Body of pancreas (tissue), 4 donors: Measurements from ENCODE around the gene CCN5. TPM values are rescaled to one million over a fixed set of nuclear protein-coding genes. Genes with fewer than 3 reads are reported as not detected.

Source experiments
- ATAC-seq: fragments of 150-250 bp; one replicate; pipeline ENCODE4 v1.9.1; 2016
- DNase-seq, 4 donors: peaks; one replicate each; pipeline ENCODE4 v3.0.0-alpha.2; 2019
- H3K27ac ChIP-seq, 4 donors: fragments of 200-600 bp; sonication (generic); 1 replicate in 3 of 4; 2 replicates in 1 of 4; pipeline versions ENCODE4 v1.5.1 to v1.6.1; 2016 to 2019; ENCODE audit warnings: mild to moderate bottlenecking in 1 of 4, mixed read lengths in 1 of 4, moderate library complexity in 1 of 4
- H3K27me3 ChIP-seq, 2 donors: fragments of 200-600 bp; sonication (generic); one replicate each; pipeline ENCODE4 v1.6.0; 2016; ENCODE audit warnings: mild to moderate bottlenecking in 1 of 2
- H3K36me3 ChIP-seq, 2 donors: fragments of 200-600 bp; sonication (generic); replicated peaks in 1 of 2; 2 replicates each; pipeline ENCODE4 v1.5.1; 2016; ENCODE audit warnings: low read depth in 2 of 2; ENCODE audit not compliant: insufficient read depth in 1 of 2
- H3K4me1 ChIP-seq: fragments of 200-600 bp; sonication (generic); one replicate; pipeline ENCODE4 v1.6.0; 2016
- H3K4me3 ChIP-seq, 2 donors: fragments of 200-600 bp; sonication (generic); 1 replicate in 1 of 2; 2 replicates in 1 of 2; pipeline ENCODE4 v1.5.1; 2016 to 2019
- H3K9me3 ChIP-seq, 3 donors: fragments of 200-600 bp; sonication (generic); 1 replicate in 2 of 3; 2 replicates in 1 of 3; pipeline ENCODE4 v1.5.1; 2016
- CTCF ChIP-seq, 7 experiments: fragments of 450-650 bp in 4 of 7; fragments of 200-600 bp in 3 of 7; sonication (generic) in 3 of 7; IDR thresholded peaks; one replicate each; pipeline ENCODE4 v1.5.1; 2016 to 2019; ENCODE audit warnings: antibody characterized with exemption in 7 of 7
- POLR2A ChIP-seq, 3 donors: fragments of 450-650 bp; IDR thresholded peaks; one replicate each; pipeline ENCODE4 v1.6.1; 2016; ENCODE audit warnings: antibody characterized with exemption in 3 of 3, mild to moderate bottlenecking in 2 of 3
- WGBS, 2 donors: methylation state at CpG; one replicate each; pipeline ENCODE4 v1.1.5; 2017; 5-methylcytosine and 5-hydroxymethylcytosine counted together
- intact Hi-C: fragments of 100-400 bp; cut with DNase I; formaldehyde crosslinking; loops from one replicate; pipeline ENCODE4 v1.15.1; 2023
- total RNA-seq, 2 donors: library from RNA; depleted of rRNA; stranded (reverse); fragments of >200 nt; gene quantifications; one replicate each; pipeline ENCODE4 v1.1.0, GENCODE V29; 2016

Gene CCN5
- total RNA-seq, 2 donors from 2014 or later: 7.9 to 18.2 TPM

GRCh38 chr20:44746367-44747165 lies 31.4 kb downstream of the CCN5 start:
- H3K27me3 ChIP-seq: no peaks in the 10 kb centered on the region

DNA sequence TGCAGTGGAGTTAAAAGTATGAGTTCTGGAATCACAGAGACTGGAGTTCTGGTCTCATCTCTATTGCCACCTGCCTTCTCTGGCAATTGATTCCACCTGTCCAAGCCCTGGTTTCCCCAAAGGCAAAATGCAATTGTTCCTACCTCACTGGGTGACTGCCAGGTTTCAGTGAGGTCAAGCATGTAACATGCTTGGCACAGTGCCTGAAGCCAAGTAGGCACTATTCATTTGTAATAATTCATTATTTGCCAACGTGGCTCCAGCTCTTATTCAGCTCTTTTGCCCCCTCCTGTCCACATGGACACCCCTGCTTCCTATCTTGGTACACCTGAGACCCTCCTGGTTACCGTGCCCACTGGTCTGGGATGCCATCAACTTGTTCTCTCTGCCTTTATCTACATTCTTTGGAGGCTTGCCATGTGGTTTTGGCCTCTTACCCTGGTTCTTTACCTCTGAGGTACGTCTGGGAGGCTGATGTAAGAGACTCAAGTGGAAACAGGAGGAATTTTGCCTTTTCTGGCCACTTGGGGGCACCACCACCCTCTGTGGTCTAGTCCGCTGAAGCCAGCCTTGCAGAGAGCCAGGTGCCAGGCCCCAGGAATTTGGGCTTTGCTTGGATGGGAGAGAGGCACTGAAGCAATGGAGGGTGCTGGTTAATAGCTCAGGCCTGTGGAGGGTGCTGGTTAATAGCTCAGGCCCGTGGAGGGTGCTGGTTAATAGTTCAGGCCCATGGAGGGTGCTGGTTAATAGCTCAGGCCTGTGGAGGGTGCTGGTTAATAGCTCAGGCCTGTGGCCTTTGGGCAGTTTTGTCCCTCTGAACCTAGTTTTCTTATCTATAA lies 32.2 kb downstream of the CCN5 start:
- TF ChIP-seq CTCF (IDR thresholded peaks at IDR 0.05): peak; percentile 53 to 70 (median 64)
- no peak for TF ChIP-seq POLR2A (IDR thresholded peaks at IDR 0.05)
- peak; percentile 74 for ATAC-seq
- Histone ChIP-seq H3K27ac (peak overlapping the region; percentile 41 to 75 (median 58)), H3K36me3 (no peaks in the 10 kb centered on the region), H3K9me3 (no peaks in the 10 kb centered on the region), H3K27me3 (no peaks in the 10 kb centered on the region), H3K4me1 (peaks cover 32% of the 10 kb centered on the region), H3K4me3 (no peak overlapping the region)
- WGBS, 2 donors: 8 to 9% methylated on average over 5 of the region's 5 CpGs
- intact Hi-C loops: no loop called here
- peak; percentile 84 to 91 (median 88) for DNase-seq

More at GRCh38 chr20:44746367-44747165, 31.4 kb downstream of the CCN5 start:
- Histone ChIP-seq H3K9me3 (no peaks in the 10 kb centered on the region), H3K4me1 (peaks cover 32% of the 10 kb centered on the region), H3K4me3 (no peak overlapping the region), H3K36me3 (no peaks in the 10 kb centered on the region), H3K27ac (peak overlapping the region; percentile 41 to 75 (median 58))
- peak; percentile 37 to 56 (median 44) for DNase-seq
- intact Hi-C loops: no loop called here
- ATAC-seq: peak; percentile 30
- TF ChIP-seq CTCF (IDR thresholded peaks at IDR 0.05) (no peak), POLR2A (IDR thresholded peaks at IDR 0.05) (no peak)
- 15 to 19% methylated on average over 8 to 12 of the region's 12 CpGs for WGBS, 2 donors

DNA sequence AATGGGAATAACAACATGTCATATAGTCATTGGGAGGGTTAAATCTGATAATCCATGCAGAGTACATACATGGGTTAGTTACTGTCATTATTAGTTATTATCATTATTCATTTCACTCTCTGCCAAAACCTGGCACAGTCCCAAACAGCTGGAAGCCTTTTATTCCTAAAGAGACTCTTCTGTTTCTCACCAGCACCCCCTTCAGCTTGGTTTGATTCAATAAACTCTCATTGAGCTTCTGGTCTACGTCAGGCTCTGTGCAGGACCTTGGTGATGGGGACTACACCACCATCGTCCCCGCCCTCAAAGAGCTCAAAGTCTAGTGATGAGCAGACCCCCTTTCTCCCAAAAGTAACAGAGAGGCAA lies 32.8 kb downstream of the CCN5 start:
- Histone ChIP-seq H3K27me3 (no peaks in the 10 kb centered on the region), H3K27ac (peak overlapping the region; percentile 41 to 75 (median 58)), H3K36me3 (no peaks in the 10 kb centered on the region), H3K9me3 (no peaks in the 10 kb centered on the region), H3K4me1 (peaks cover 32% of the 10 kb centered on the region), H3K4me3 (no peak overlapping the region)
- DNase-seq: no peak
- no peak for ATAC-seq
- intact Hi-C loops: no loop called here
- TF ChIP-seq CTCF (IDR thresholded peaks at IDR 0.05): no peak
- TF ChIP-seq POLR2A (IDR thresholded peaks at IDR 0.05): no peak
- 72 to 79% methylated on average over 3 of the region's 3 CpGs for WGBS, 2 donors

GRCh38 chr20:44750081-44750805 lies 35.1 kb downstream of the CCN5 start:
- peak in 3 of 4 donors; percentile 18 to 26 (median 21) for DNase-seq
- 38 to 42% methylated on average over 30 to 57 of the region's 73 CpGs for WGBS, 2 donors
- intact Hi-C loops: loop anchor here (5.0 kb wide), 1 partner anchor 117 kb away; no protein-coding TSS in a partner anchor

More at GRCh38 chr20:44750081-44750805, 35.1 kb downstream of the CCN5 start:
- no peaks in the 10 kb centered on the region for H3K27me3 ChIP-seq
- H3K4me1 ChIP-seq: peaks cover 32% of the 10 kb centered on the region
- H3K27ac ChIP-seq: no peak overlapping the region
- no peaks in the 10 kb centered on the region for H3K36me3 ChIP-seq
- no peak overlapping the region for H3K4me3 ChIP-seq
- TF ChIP-seq CTCF (IDR thresholded peaks at IDR 0.05) (peak in 3 of 7 experiments; percentile 6 to 13 (median 8)), POLR2A (IDR thresholded peaks at IDR 0.05) (no peak)
- no peaks in the 10 kb centered on the region for H3K9me3 ChIP-seq
- ATAC-seq: no peak
